ENCODE results near the gene FAM13C.

Gene FAM13C

GRCh38 chr10:59299933-59300332 is 62.4 kb downstream of the FAM13C start:
- Histone ChIP-seq H3K4me3 (no peak overlapping the region), H3K9me3 (no peaks in the 10 kb centered on the region), H3K4me1 (peaks cover 8% of the 10 kb centered on the region), H3K27me3 (ENCODE audit: low read depth) (no peaks in the 10 kb centered on the region), H3K36me3 (replicated peaks) (no peaks in the 10 kb centered on the region)
- DNase-seq (ENCODE audit: low spot score in 2 of 2) = no peak
- in situ Hi-C loops (cut with MboI; ENCODE audit: low sequenced_read_pairs) = no loop called here

GRCh38 chr10:59290448-59290847 is 71.9 kb downstream of the FAM13C start:
- Histone ChIP-seq H3K9me3 (no peaks in the 10 kb centered on the region), H3K36me3 (replicated peaks) (no peaks in the 10 kb centered on the region), H3K4me3 (no peak overlapping the region), H3K27me3 (ENCODE audit: low read depth) (no peaks in the 10 kb centered on the region), H3K4me1 (peaks cover under 1% of the 10 kb centered on the region; the same call in 1 of the 2 replicates)
- no peak for DNase-seq (ENCODE audit: low spot score in 2 of 2)
- in situ Hi-C loops (cut with MboI; ENCODE audit: low sequenced_read_pairs) = no loop called here

GRCh38 chr10:59289853-59290252 is 72.5 kb downstream of the FAM13C start:
- no peaks in the 10 kb centered on the region for H3K9me3 ChIP-seq
- no peaks in the 10 kb centered on the region for H3K36me3 ChIP-seq (replicated peaks)
- H3K27me3 ChIP-seq (ENCODE audit: low read depth) = no peaks in the 10 kb centered on the region
- in situ Hi-C loops (cut with MboI; ENCODE audit: low sequenced_read_pairs) = no loop called here
- H3K4me3 ChIP-seq = no peak overlapping the region
- DNase-seq (ENCODE audit: low spot score in 2 of 2) = no peak
- H3K4me1 ChIP-seq = no peaks in the 10 kb centered on the region

- H3K27me3 ChIP-seq (ENCODE audit: low read depth) = no peaks in the 10 kb centered on the region
- no peaks in the 10 kb centered on the region for H3K4me1 ChIP-seq
- H3K4me3 ChIP-seq = no peak overlapping the region
- H3K36me3 ChIP-seq (replicated peaks) = no peaks in the 10 kb centered on the region
- H3K9me3 ChIP-seq = no peaks in the 10 kb centered on the region
- DNase-seq (ENCODE audit: low spot score in 2 of 2) = no peak
- in situ Hi-C loops (cut with MboI; ENCODE audit: low sequenced_read_pairs) = no loop called here
Observed at GRCh38 chr10:59287587-59288255, 74.6 kb downstream of the FAM13C start.

GRCh38 chr10:59285848-59286247 is 76.5 kb downstream of the FAM13C start:
- Histone ChIP-seq H3K27me3 (ENCODE audit: low read depth) (no peaks in the 10 kb centered on the region), H3K36me3 (replicated peaks) (no peaks in the 10 kb centered on the region), H3K4me3 (no peak overlapping the region), H3K4me1 (no peaks in the 10 kb centered on the region), H3K9me3 (no peaks in the 10 kb centered on the region)
- no peak for DNase-seq (ENCODE audit: low spot score in 2 of 2)
- in situ Hi-C loops (cut with MboI; ENCODE audit: low sequenced_read_pairs) = no loop called here

GRCh38 chr10:59285073-59285472 is 77.3 kb downstream of the FAM13C start:
- in situ Hi-C loops (cut with MboI; ENCODE audit: low sequenced_read_pairs) = no loop called here
- H3K9me3 ChIP-seq = no peaks in the 10 kb centered on the region
- H3K4me3 ChIP-seq = no peak overlapping the region
- H3K27me3 ChIP-seq (ENCODE audit: low read depth) = no peaks in the 10 kb centered on the region
- H3K36me3 ChIP-seq (replicated peaks) = no peaks in the 10 kb centered on the region
- H3K4me1 ChIP-seq = no peaks in the 10 kb centered on the region
- DNase-seq (ENCODE audit: low spot score in 2 of 2) = no peak

- no peak for DNase-seq (ENCODE audit: low spot score in 2 of 2)
- no peaks in the 10 kb centered on the region for H3K9me3 ChIP-seq
- H3K36me3 ChIP-seq (replicated peaks) = no peaks in the 10 kb centered on the region
- no peaks in the 10 kb centered on the region for H3K4me1 ChIP-seq
- H3K4me3 ChIP-seq = no peak overlapping the region
- H3K27me3 ChIP-seq (ENCODE audit: low read depth) = no peaks in the 10 kb centered on the region
- in situ Hi-C loops (cut with MboI; ENCODE audit: low sequenced_read_pairs) = no loop called here
Observed at GRCh38 chr10:59284118-59284975, 78.0 kb downstream of the FAM13C start.

GRCh38 chr10:59283456-59284091 is 78.8 kb downstream of the FAM13C start:
- H3K36me3 ChIP-seq (replicated peaks) = no peaks in the 10 kb centered on the region
- in situ Hi-C loops (cut with MboI; ENCODE audit: low sequenced_read_pairs) = no loop called here
- no peak for DNase-seq (ENCODE audit: low spot score in 2 of 2)
- no peaks in the 10 kb centered on the region for H3K9me3 ChIP-seq
- H3K4me1 ChIP-seq = no peaks in the 10 kb centered on the region
- H3K27me3 ChIP-seq (ENCODE audit: low read depth) = no peaks in the 10 kb centered on the region
- no peak overlapping the region for H3K4me3 ChIP-seq

- Histone ChIP-seq H3K4me1 (no peaks in the 10 kb centered on the region), H3K36me3 (replicated peaks) (no peaks in the 10 kb centered on the region), H3K27me3 (ENCODE audit: low read depth) (no peaks in the 10 kb centered on the region), H3K9me3 (no peaks in the 10 kb centered on the region), H3K4me3 (no peak overlapping the region)
- in situ Hi-C loops (cut with MboI; ENCODE audit: low sequenced_read_pairs) = no loop called here
- DNase-seq (ENCODE audit: low spot score in 2 of 2) = no peak
Observed at GRCh38 chr10:59281861-59282260, 80.5 kb downstream of the FAM13C start.

GRCh38 chr10:59279991-59280505 is 82.3 kb downstream of the FAM13C start:
- Histone ChIP-seq H3K4me1 (no peaks in the 10 kb centered on the region), H3K9me3 (no peaks in the 10 kb centered on the region), H3K27me3 (ENCODE audit: low read depth) (no peaks in the 10 kb centered on the region), H3K36me3 (replicated peaks) (no peaks in the 10 kb centered on the region), H3K4me3 (no peak overlapping the region)
- DNase-seq (ENCODE audit: low spot score in 2 of 2) = no peak
- in situ Hi-C loops (cut with MboI; ENCODE audit: low sequenced_read_pairs) = no loop called here

GRCh38 chr10:59279476-59279875 is 82.9 kb downstream of the FAM13C start:
- Histone ChIP-seq H3K9me3 (no peaks in the 10 kb centered on the region), H3K4me1 (no peaks in the 10 kb centered on the region), H3K36me3 (replicated peaks) (no peaks in the 10 kb centered on the region), H3K27me3 (ENCODE audit: low read depth) (no peaks in the 10 kb centered on the region), H3K4me3 (no peak overlapping the region)
- DNase-seq (ENCODE audit: low spot score in 2 of 2) = no peak
- in situ Hi-C loops (cut with MboI; ENCODE audit: low sequenced_read_pairs) = no loop called here

- in situ Hi-C loops (cut with MboI; ENCODE audit: low sequenced_read_pairs) = no loop called here
- no peak for DNase-seq (ENCODE audit: low spot score in 2 of 2)
- no peaks in the 10 kb centered on the region for H3K36me3 ChIP-seq (replicated peaks)
Observed at GRCh38 chr10:59276919-59277318, 85.4 kb downstream of the FAM13C start.

GRCh38 chr10:59276133-59276532 is 86.2 kb downstream of the FAM13C start:
- no peaks in the 10 kb centered on the region for H3K36me3 ChIP-seq (replicated peaks)
- in situ Hi-C loops (cut with MboI; ENCODE audit: low sequenced_read_pairs) = no loop called here
- no peaks in the 10 kb centered on the region for H3K9me3 ChIP-seq
- H3K27me3 ChIP-seq (ENCODE audit: low read depth) = no peaks in the 10 kb centered on the region
- no peaks in the 10 kb centered on the region for H3K4me1 ChIP-seq
- DNase-seq (ENCODE audit: low spot score in 2 of 2) = no peak
- H3K4me3 ChIP-seq = no peak overlapping the region

More at GRCh38 chr10:59276919-59277318, 85.4 kb downstream of the FAM13C start:
- no peaks in the 10 kb centered on the region for H3K27me3 ChIP-seq (ENCODE audit: low read depth)
- H3K4me1 ChIP-seq = no peaks in the 10 kb centered on the region
- no peak overlapping the region for H3K4me3 ChIP-seq
- H3K9me3 ChIP-seq = no peaks in the 10 kb centered on the region

- DNase-seq (ENCODE audit: low spot score in 2 of 2) = no peak
- in situ Hi-C loops (cut with MboI; ENCODE audit: low sequenced_read_pairs) = no loop called here
Observed at GRCh38 chr10:59273445-59273844, 88.9 kb downstream of the FAM13C start.

More at GRCh38 chr10:59273445-59273844, 88.9 kb downstream of the FAM13C start:
- no peak overlapping the region for H3K4me3 ChIP-seq
- H3K9me3 ChIP-seq = no peaks in the 10 kb centered on the region
- H3K27me3 ChIP-seq (ENCODE audit: low read depth) = no peaks in the 10 kb centered on the region
- no peaks in the 10 kb centered on the region for H3K4me1 ChIP-seq
- H3K36me3 ChIP-seq (replicated peaks) = no peaks in the 10 kb centered on the region

Measured in HAP-1 (cell line).